Dedifferentiated amniotic fluid mesenchymal stem cell (primary cell): ENCODE measurements around the gene KLKB1.

Experiments used
- DNase-seq: peaks from one replicate; pipeline ENCODE4 v3.0.0-alpha.2; 2016; ENCODE audit errors: extremely low spot score

KLKB1 gene

DNA sequence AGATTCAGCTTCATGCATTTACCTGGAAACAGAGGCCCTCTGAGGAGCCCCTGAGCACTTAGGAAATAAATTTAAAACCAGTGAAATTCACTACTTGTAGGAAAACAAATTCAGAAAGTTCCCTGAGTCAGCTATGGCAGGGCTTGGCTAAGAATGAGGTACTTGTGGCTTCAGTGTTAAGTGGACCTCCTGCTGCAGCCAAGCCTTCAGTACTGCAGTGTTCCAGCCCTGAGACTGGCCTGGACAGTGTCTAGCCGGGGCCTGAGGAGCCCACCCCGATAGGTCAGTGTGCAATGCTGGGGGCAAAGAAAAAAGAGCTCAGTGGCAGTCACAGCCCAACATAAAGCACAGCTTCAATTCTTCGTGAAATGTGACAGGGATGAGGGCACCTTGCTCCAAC lies 80.6 kb downstream of the KLKB1 start:
- DNase-seq = no peak
